Measurements from ENCODE around the gene PCARE.

DNA sequence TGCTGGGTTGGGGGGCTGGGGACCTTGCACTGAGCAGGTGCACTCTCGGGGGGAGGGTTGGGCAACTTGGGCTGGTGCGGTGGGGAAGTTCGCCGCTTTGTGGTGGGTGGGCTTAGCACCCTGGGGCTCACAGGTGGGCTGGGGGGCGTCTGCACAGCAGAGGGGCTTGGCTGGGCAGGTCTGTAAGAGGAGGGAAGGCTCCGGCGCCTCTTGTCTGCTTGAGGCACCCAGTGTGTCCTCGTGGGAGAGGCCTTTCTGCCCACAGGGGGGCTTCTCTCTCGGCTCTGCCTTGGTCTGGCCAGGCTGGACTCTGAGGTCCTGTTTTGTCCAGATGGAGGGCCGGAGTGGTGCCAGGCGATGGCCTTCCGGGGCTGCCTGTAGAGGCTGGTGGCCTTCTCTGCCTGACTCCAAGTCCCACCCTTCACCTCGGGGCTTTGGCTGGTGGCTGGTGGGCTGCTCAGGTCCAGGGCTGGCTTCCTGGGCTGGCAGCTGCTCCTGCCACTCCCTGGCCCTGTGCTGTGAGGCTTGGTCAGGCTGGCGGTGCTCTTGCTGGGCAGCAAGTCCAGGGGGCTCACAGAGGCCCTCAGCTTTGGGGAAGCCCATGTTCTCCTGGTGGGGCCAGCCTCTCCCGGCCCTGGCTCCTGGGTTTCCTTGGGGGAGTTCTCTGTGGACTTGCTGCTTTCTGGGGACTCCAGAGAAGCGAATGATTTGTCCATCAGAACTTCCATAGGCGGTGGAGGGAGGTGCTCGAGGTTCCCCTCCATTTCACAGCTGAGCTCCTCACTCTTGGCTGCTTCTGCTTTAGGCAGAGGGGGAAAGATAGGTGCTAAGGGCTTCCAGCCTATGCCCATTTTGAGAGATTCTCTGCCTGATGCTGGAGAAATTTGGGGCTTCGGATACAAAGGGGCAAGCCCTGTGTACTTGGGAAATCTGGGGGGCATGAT lies 3.0 kb downstream of the PCARE start:
- TF ChIP-seq, protein P1, sequence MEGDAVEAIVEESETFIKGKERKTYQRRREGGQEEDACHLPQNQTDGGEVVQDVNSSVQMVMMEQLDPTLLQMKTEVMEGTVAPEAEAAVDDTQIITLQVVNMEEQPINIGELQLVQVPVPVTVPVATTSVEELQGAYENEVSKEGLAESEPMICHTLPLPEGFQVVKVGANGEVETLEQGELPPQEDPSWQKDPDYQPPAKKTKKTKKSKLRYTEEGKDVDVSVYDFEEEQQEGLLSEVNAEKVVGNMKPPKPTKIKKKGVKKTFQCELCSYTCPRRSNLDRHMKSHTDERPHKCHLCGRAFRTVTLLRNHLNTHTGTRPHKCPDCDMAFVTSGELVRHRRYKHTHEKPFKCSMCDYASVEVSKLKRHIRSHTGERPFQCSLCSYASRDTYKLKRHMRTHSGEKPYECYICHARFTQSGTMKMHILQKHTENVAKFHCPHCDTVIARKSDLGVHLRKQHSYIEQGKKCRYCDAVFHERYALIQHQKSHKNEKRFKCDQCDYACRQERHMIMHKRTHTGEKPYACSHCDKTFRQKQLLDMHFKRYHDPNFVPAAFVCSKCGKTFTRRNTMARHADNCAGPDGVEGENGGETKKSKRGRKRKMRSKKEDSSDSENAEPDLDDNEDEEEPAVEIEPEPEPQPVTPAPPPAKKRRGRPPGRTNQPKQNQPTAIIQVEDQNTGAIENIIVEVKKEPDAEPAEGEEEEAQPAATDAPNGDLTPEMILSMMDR (IDR thresholded peaks at IDR 0.05) = no peak
- no peak for TF ChIP-seq POLR2A (IDR thresholded peaks at IDR 0.05)
